GM21576 (cell line): ENCODE results near the gene PDE4D.

Source experiments
- ATAC-seq: cut with Tn5 transposase; IDR thresholded peaks from one replicate; pipeline ENCODE4 v1.9.1; 2021; ENCODE audit warnings: mild to moderate bottlenecking, moderate library complexity; ENCODE audit not compliant: unreplicated experiment

Gene PDE4D

DNA sequence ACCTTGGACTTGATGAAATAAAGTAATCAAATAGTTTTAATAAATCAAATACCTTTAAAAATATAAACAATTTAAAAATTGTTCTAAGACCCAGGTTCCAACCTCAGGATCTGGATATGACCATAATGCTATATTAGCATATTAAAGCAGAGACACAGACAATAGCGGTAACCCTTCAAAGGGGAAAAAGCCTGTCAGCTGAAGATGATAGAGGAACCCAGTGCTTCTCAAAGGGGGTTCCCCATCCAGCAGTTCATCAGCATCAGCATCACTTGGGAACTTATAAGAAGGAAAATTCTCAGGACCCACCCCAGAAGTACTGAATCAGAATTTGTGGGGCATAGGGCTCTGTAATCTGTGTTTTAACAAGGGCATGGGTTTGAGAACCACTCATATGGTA lies 791.1 kb downstream of the PDE4D start:
- ATAC-seq, result no peak

DNA sequence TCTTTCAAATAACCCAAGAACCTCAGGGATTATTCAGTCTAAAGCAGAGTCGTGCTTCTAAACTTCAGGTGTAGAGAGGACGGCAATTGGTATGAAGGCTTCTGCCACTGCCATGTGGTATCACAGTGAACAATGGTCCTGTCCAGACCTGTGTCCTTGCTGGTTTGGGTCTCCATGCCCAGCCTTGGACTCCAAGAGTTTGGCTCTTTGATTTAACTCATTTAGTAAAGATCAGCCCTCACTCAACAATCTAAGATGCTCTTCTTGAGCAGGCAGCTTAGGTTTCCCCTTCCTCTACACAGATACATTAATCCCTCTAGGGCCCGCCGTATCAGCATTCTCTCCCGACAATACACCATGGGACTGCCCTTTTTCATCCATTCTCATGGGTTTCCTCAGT lies 792.7 kb downstream of the PDE4D start:
- no peak for ATAC-seq

- ATAC-seq, result no peak
Observed at GRCh38 chr5:59099995-59100345, 793.6 kb downstream of the PDE4D start.

- ATAC-seq, result peak; percentile 47
Observed at GRCh38 chr5:59099270-59099994, 794.1 kb downstream of the PDE4D start.

- ATAC-seq, result no peak
Observed at GRCh38 chr5:59098743-59099142, 794.8 kb downstream of the PDE4D start.

DNA sequence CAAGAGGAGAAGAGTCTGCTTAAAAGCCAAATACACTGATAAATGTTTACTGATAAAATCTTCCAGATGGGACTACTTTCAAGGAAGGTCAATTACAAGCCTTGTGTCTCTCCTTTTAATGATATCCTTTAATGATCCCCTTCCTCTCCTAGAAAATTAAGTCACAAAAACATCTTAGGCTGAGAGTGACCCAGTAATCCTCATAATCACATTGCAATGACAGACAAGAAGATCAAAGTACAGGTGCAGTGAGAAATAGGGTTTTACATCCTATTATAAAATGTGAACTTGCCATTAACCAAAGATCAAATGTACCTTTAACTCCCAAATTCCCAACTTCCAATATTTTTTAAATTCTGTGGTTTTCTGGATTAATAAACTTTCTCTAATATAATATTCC lies 795.8 kb downstream of the PDE4D start:
- ATAC-seq, result no peak

- ATAC-seq, result no peak
Observed at GRCh38 chr5:59097116-59097515, 796.4 kb downstream of the PDE4D start.

DNA sequence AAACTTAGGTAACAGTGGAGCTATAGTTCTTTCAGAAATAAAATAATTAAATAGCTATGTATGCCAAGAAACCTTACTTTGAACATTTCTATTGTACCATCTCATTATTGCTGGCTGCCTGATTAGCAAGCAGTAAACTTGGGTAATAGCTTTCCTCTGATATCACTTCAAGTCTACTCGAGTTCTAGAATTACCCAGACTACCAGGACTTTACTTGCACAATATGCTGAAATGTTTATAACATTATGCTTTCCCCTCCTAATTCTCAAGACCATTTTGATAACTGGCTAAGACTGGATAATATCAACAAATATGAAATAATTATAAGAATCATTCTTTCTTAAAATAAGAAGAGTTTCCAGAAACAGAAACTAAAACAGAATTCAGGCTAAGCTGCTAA lies 798.0 kb downstream of the PDE4D start:
- no peak for ATAC-seq

DNA sequence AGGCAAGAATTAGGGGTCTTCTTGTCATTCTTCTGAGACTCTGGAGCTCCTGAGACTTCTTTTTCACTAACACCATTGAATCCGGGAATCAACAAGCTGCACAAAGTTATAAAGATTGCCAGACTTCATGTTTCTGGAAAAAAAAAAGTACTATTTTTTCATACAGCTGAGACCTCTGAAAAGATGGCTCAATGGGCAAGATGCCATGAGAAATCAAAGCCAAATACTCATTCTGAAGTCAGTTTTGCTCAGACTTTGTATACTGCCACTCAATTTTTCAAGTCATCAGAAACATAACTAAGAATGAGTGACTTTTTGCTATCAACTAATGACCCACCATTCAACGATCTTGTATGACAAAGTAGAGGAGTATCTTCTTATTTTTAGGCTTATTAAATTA lies 798.7 kb downstream of the PDE4D start:
- ATAC-seq, result no peak

DNA sequence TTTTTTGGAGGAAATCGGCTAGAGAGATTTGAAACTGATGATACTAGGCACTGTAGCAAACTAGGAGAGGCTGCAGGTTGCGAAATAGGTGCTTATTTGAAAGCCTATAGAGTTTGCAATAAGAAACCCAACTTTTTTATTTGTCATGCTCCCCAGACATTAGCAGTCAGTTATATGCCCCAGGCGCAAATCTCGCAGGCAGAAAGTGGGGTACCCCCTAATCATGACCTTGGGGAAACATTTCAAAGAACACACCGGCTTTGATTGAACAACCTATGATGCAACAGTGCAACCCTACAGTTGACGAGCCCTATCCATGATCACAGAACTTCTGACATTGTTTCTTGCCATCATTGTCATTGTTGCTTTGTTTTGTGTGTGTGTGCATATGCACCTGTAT lies 800.2 kb downstream of the PDE4D start:
- ATAC-seq, result no peak

- ATAC-seq, result no peak
Observed at GRCh38 chr5:59092758-59093157, 800.8 kb downstream of the PDE4D start.

DNA sequence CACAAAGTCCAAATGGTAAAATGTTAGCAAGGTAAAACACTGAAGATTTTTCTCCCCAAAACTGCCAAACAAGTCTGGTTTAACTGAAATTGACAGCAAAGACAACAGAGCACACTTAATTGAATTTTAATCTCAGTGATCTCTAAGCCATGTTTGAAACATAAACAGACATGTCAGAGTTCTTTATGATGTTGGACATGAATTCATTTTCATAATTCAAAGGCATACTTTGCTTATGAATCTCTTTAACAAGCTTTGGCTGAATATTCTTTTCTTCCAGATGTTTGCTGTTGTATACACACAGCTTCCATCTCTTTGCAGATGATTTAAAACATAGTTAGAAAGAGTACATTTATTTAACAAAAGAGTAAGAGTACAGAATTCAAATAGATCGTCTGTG lies 801.6 kb downstream of the PDE4D start:
- no peak for ATAC-seq

DNA sequence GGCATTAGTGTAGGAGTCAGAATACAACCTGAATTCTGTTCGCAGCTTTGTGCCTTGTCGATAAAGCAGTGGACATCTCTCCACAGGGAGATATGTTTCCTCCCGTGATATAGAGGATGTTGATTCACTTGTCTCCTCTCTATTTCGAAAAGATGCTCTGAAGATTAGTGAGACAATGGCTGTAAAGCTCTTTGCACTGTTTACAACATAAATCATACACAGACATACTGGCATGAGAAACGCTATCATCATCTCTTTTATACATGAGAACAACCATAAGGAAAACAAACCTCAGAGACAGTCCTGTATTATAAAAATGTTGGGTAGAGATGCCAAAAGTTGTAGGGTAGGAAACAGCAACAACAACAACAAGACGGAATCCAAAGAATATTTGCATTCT lies 803.2 kb downstream of the PDE4D start:
- no peak for ATAC-seq

DNA sequence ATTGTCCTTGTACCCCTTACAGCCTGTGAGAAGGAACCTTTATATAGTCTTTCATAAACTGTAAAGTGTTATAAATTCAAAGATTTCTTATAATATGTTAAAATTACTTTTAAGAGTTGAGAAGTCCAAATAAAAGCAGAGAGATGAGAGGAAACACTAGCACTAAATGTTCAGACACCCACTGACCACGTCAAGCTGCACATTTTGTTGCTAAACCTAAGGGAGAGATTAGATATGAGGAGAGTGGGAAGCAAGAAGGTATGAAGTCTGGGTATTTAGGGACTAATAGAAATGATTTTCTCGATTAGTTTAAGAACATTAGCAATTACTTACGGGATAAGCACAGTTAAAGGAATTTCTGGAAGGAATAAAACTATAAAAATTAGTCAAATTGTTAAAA lies 803.8 kb downstream of the PDE4D start:
- no peak for ATAC-seq

- ATAC-seq, result no peak
Observed at GRCh38 chr5:59088546-59088945, 805.0 kb downstream of the PDE4D start.

GRCh38 chr5:59086024-59086423 lies 807.5 kb downstream of the PDE4D start:
- ATAC-seq, result no peak

DNA sequence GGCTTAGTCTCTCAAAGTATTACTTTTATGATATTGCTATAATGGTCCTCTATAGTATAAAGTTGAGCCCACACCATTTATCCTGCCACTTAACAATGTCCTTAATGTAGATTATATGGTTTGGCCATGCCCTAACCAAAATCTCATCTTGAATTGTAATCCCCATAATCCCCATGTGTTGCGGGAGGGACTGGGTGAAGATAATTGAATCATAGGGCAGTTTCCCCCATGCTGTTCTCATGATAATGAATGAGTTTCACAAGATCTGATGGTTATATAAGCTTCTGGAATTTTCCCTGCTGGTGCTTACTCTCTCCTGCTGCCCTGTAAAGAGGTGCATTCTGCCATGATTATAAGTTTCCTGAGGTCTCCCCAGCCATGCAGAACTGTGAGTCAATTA lies 811.8 kb downstream of the PDE4D start:
- no peak for ATAC-seq

GRCh38 chr5:59079622-59080620 lies 813.6 kb downstream of the PDE4D start:
- no peak for ATAC-seq

GRCh38 chr5:59071755-59072549 lies 821.6 kb downstream of the PDE4D start:
- ATAC-seq, result no peak

DNA sequence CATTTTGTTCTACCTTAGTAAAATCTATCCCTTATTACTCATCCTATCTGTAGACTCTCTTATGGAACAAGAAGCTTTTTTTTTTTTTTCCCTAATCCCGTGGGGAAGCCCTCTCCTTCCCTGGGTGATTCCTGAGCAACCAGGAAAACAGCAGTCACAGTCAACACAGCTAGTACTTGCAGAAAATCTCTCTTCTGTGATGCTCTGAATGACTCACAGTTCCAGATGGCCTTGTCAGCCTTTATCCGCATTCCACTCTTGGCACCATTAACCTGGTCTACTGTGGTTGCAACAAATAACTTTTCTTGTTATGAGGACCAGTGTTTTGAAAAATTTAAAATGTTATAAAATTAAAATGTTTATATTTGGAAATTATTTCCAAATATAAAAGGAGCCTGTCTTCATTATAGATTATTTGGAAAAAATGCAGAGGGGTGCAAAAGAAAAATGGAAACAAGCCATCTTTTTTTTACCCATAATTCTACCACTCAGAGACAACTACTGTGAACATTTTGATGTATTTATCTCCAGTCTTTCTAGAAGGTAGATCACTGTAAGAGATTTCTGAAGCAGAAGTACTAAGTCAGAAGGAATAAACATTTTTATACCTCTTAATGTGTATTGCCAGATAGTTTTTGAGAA lies 824.0 kb downstream of the PDE4D start:
- ATAC-seq, result no peak
